H1 (cell line): Measurements from ENCODE around the gene RASGEF1C. TPM values are rescaled to one million over a fixed set of nuclear protein-coding genes. Genes with fewer than 3 reads are reported as not detected.

Source experiments
- CTCF ChIA-PET: fragments of 300-600 bp; sonication (Branson Sonifier 250); formaldehyde crosslinking; loops from one replicate; lab custom pipeline; 2021; ENCODE audit not compliant: partially characterized antibody; lab: Charles Lee
- POLR2A ChIA-PET: fragments of 300-600 bp; sonication (Branson Sonifier 250); formaldehyde crosslinking; loops from one replicate; lab custom pipeline; 2021; ENCODE audit warnings: inconsistent platforms; ENCODE audit not compliant: partially characterized antibody; lab: Charles Lee
- DNase-seq, 2 experiments: peaks; one replicate each; pipeline versions ENCODE4 v3.0.0 to v3.0.0-alpha.2; 2010 to 2022; ENCODE audit warnings: low spot score in 2 of 2, low read depth in 1 of 2, mixed read lengths in 1 of 2
- FAIRE-seq: peaks from 2 replicates; lab custom pipeline; 2011; peaks lifted over from hg19 to GRCh38; lab: Jason Lieb, UNC
- H2AFZ ChIP-seq: 2 replicates; pipeline ENCODE4 v1.8.1; 2012; ENCODE audit warnings: low read length, inconsistent platforms
- H2AK5ac ChIP-seq: 2 replicates; pipeline ENCODE4 v1.6.1; 2013; ENCODE audit warnings: low read depth, low read length
- H2BK120ac ChIP-seq: replicated peaks from 2 replicates; pipeline ENCODE3; 2013; ENCODE audit warnings: low read depth, low read length, inconsistent platforms
- H2BK12ac ChIP-seq: 2 replicates; pipeline ENCODE4 v1.6.1; 2013; ENCODE audit warnings: low read depth, low read length
- H2BK15ac ChIP-seq: 2 replicates; pipeline ENCODE4 v1.6.1; 2013; ENCODE audit warnings: low read length
- H2BK20ac ChIP-seq: 2 replicates; pipeline ENCODE4 v1.6.1; 2013; ENCODE audit warnings: low read length
- H2BK5ac ChIP-seq: 2 replicates; pipeline ENCODE4 v1.6.1; 2013; ENCODE audit warnings: low read depth, low read length
- H3K14ac ChIP-seq: 2 replicates; pipeline ENCODE4 v1.6.1; 2013; ENCODE audit warnings: inconsistent platforms; ENCODE audit not compliant: insufficient read length
- H3K18ac ChIP-seq: 2 replicates; pipeline ENCODE4 v1.6.1; 2013; ENCODE audit warnings: low read length; ENCODE audit errors: extremely low read depth
- H3K23ac ChIP-seq: 2 replicates; pipeline ENCODE4 v1.6.1; 2013; ENCODE audit warnings: inconsistent platforms; ENCODE audit not compliant: insufficient read length
- H3K23me2 ChIP-seq: 2 replicates; pipeline ENCODE4 v1.6.1; 2013; ENCODE audit warnings: low read depth, low read length
- H3K27ac ChIP-seq: 2 replicates; pipeline ENCODE4 v1.6.1; 2011; ENCODE audit warnings: low read depth, low read length, inconsistent platforms
- H3K27me3 ChIP-seq, 4 experiments: replicated peaks in 1 of 4; 1 replicate in 1 of 4; 2 replicates in 3 of 4; pipeline versions ENCODE4 v1.6.1 to v1.8.1; 2011 to 2013; ENCODE audit warnings: low read length in 3 of 4, mild to moderate bottlenecking in 3 of 4, inconsistent platforms in 2 of 4, mixed read lengths in 2 of 4, moderate library complexity in 1 of 4; ENCODE audit not compliant: control insufficient read depth in 3 of 4, insufficient read depth in 3 of 4; ENCODE audit errors: extremely low read depth in 1 of 4
- H3K36me3 ChIP-seq, 4 experiments: 2 replicates each; pipeline versions ENCODE4 v1.6.1 to v1.8.1; 2011 to 2013; ENCODE audit warnings: mild to moderate bottlenecking in 4 of 4, low read length in 3 of 4, moderate library complexity in 2 of 4, control low read depth in 1 of 4, inconsistent platforms in 1 of 4; ENCODE audit not compliant: insufficient read depth in 4 of 4, control insufficient read depth in 2 of 4
- H3K4ac ChIP-seq: replicated peaks from 2 replicates; pipeline ENCODE3; 2013; ENCODE audit warnings: low read length, low read depth, mixed read lengths, inconsistent platforms; ENCODE audit not compliant: insufficient read length
- H3K4me1 ChIP-seq, 4 experiments: replicated peaks in 1 of 4; 1 replicate in 1 of 4; 2 replicates in 3 of 4; pipeline versions ENCODE4 v1.6.1 to v1.8.1; 2011 to 2013; ENCODE audit warnings: low read length in 3 of 4, inconsistent platforms in 2 of 4, mixed read lengths in 1 of 4; ENCODE audit not compliant: insufficient read depth in 4 of 4, control insufficient read depth in 3 of 4
- H3K4me2 ChIP-seq, 2 experiments: 2 replicates each; pipeline versions ENCODE4 v1.6.1 to v1.8.1; 2011 to 2013; ENCODE audit warnings: low read depth in 2 of 2, low read length in 2 of 2, control low read depth in 1 of 2, inconsistent platforms in 1 of 2, mild to moderate bottlenecking in 1 of 2; ENCODE audit not compliant: insufficient read depth in 1 of 2
- H3K4me3 ChIP-seq, 4 experiments: fragments of 200-600, 300-600 bp in 1 of 4; sonication (generic), shearing (Covaris generic), sonication (Bioruptor Twin) in 1 of 4; 2 replicates each; pipeline versions ENCODE4 v1.5.1 to v1.8.1; 2011 to 2016; ENCODE audit warnings: low read length in 4 of 4, low read depth in 3 of 4, control low read depth in 2 of 4, inconsistent platforms in 2 of 4, mild to moderate bottlenecking in 2 of 4, mixed read lengths in 1 of 4, moderate library complexity in 1 of 4; ENCODE audit not compliant: insufficient read depth in 2 of 4; ENCODE audit errors: extremely low read depth in 1 of 4
- H3K56ac ChIP-seq: replicated peaks from 2 replicates; pipeline ENCODE3; 2013; ENCODE audit warnings: low read depth, mild to moderate bottlenecking, mixed read lengths, low read length, inconsistent platforms; ENCODE audit not compliant: insufficient read length
- H3K79me1 ChIP-seq: 2 replicates; pipeline ENCODE4 v1.6.1; 2013; ENCODE audit warnings: low read depth, low read length, control low read depth
- H3K79me2 ChIP-seq, 2 experiments: 2 replicates each; pipeline versions ENCODE4 v1.6.1 to v1.8.1; 2012 to 2013; ENCODE audit warnings: low read length in 2 of 2, mild to moderate bottlenecking in 2 of 2, inconsistent platforms in 1 of 2; ENCODE audit not compliant: insufficient read depth in 2 of 2, control insufficient read depth in 1 of 2
- H3K9ac ChIP-seq, 4 experiments: replicated peaks in 1 of 4; 1 replicate in 1 of 4; 2 replicates in 3 of 4; pipeline versions ENCODE4 v1.6.1 to v1.8.1; 2011 to 2013; ENCODE audit warnings: low read depth in 3 of 4, low read length in 3 of 4, control low read depth in 2 of 4, mild to moderate bottlenecking in 2 of 4, moderate library complexity in 2 of 4, inconsistent platforms in 1 of 4; ENCODE audit errors: extremely low read depth in 1 of 4
- H3K9me3 ChIP-seq, 2 experiments: 2 replicates each; pipeline versions ENCODE4 v1.6.1 to v1.8.1; 2012 to 2013; ENCODE audit warnings: mild to moderate bottlenecking in 2 of 2, moderate library complexity in 2 of 2, control low read depth in 1 of 2, inconsistent platforms in 1 of 2, low read depth in 1 of 2, low read length in 1 of 2, mixed read lengths in 1 of 2; ENCODE audit not compliant: insufficient read depth in 2 of 2
- H4K20me1 ChIP-seq, 2 experiments: replicated peaks in 1 of 2; 2 replicates each; pipeline versions ENCODE3 to v1.8.1; 2011 to 2013; ENCODE audit warnings: inconsistent platforms in 2 of 2, low read length in 2 of 2, mild to moderate bottlenecking in 1 of 2; ENCODE audit not compliant: insufficient read depth in 2 of 2, control insufficient read depth in 1 of 2
- H4K5ac ChIP-seq: 2 replicates; pipeline ENCODE4 v1.6.1; 2013; ENCODE audit warnings: low read length, low read depth, mixed read lengths, inconsistent platforms; ENCODE audit not compliant: insufficient read length
- H4K8ac ChIP-seq: 2 replicates; pipeline ENCODE4 v1.8.0; 2013; ENCODE audit warnings: mild to moderate bottlenecking, moderate library complexity, low read length, inconsistent platforms; ENCODE audit not compliant: insufficient read depth; ENCODE audit errors: extremely low read depth
- H4K91ac ChIP-seq: replicated peaks from 2 replicates; pipeline ENCODE3; 2013; ENCODE audit warnings: low read length, mixed read lengths, inconsistent platforms; ENCODE audit not compliant: insufficient read length
- POU5F1 ChIP-seq: IDR thresholded peaks from 2 replicates; pipeline ENCODE4 v1.6.1; 2011; ENCODE audit warnings: low read depth, mild to moderate bottlenecking, low read length, moderate library complexity
- RFX5 ChIP-seq: IDR thresholded peaks from 2 replicates; pipeline ENCODE4 v1.6.1; 2011; ENCODE audit warnings: low read depth, low read length, improper control_type of control experiment, borderline replicate concordance
- SIX5 ChIP-seq: IDR thresholded peaks from 2 replicates; pipeline ENCODE4 v1.6.1; 2011; ENCODE audit warnings: mild to moderate bottlenecking, low read depth, low read length
- SUZ12 ChIP-seq: fragments of 200-600 bp; sonication (generic); IDR thresholded peaks from 2 replicates; pipeline ENCODE4 v1.6.1; 2012; ENCODE audit warnings: mild to moderate bottlenecking, inconsistent platforms, low read length, moderate library complexity, mixed read lengths
- TCF12 ChIP-seq: IDR thresholded peaks from 2 replicates; pipeline ENCODE4 v1.6.1; 2011; ENCODE audit warnings: low read depth, mild to moderate bottlenecking, low read length
- WGBS, 2 experiments: shearing (Covaris generic) in 1 of 2; methylation state at CpG; one replicate each; pipeline versions ENCODE4 v1.1.6 to v1.1.7; 2013 to 2015; ENCODE audit warnings: low lambda C conversion rate in 2 of 2, mixed read lengths in 2 of 2, inconsistent platforms in 1 of 2, low coverage in 1 of 2, missing lambda C conversion rate in 1 of 2; ENCODE audit not compliant: insufficient replicate concordance in 2 of 2, insufficient coverage in 1 of 2, insufficient read length in 1 of 2; ENCODE audit errors: extremely low coverage in 1 of 2, missing lambda C conversion rate in 1 of 2; 5-methylcytosine and 5-hydroxymethylcytosine counted together
- polyA plus RNA-seq, 7 experiments: library from polyadenylated mRNA; depleted of rRNA in 3 of 7; stranded (reverse) in 5 of 7; unstranded in 2 of 7; fragments of >200 nt in 5 of 7; fragments of 200-250 nt in 2 of 7; gene quantifications; 1 replicate in 5 of 7; 2 replicates in 1 of 7; 4 replicates in 1 of 7; pipeline versions ENCODE4 v1.2.1 to v1.2.3, GENCODE V29; 2011 to 2013; ENCODE audit warnings: missing spikeins in 2 of 7, mixed read lengths in 2 of 7
- total RNA-seq: library from RNA; stranded (reverse); fragmentation: NEBNext Ultra II Directional; extraction: Animal tissue kit (Norgen Biotek cat#: 25700); gene quantifications from 2 replicates; pipeline ENCODE4 v1.2.1, GENCODE V29; 2021

The RASGEF1C gene
- total and polyA plus RNA-seq, 2 of the 8 experiments (the other 6 are each of a cell fraction or from before 2014, with no cell fraction given), result 0.26 to 0.61 TPM

DNA sequence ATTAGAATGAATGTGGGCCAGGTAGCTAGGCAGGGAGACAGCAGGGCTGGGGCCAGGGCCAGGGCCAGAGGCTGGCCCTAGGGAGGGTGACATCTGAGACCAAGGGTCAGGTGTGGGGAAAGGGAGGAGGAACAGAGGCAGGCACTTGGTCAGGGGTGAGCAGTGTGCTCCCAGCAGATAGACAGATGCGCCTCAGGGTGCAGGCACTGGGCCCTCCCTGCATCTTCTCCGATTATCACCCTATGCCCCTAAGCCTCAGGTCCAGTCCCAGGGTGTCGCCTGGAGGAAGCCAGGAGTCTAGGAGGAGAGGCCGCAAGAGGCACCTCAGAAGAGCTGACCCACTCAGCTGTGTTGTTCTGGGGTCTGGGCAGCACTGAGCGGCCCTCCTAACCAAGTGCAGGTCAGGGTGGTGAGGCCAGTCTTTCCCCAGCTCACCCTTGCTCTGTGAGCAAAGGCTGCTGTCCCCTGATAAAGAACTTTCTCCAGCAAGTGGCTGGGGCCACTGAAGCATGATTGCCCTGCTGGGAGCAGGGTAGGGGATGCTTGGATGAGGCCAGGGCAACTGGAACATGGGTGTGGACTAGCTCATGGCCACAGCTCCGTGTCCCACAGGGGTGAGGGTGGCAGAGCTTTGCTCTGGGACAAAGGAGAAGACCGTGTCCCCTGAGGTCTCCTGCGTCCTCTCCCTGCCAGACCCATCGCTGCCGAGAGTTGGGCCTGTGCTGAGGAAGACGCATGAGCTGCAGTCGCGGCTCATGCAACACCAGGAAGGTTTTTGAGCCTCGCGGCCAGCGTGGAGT, 2.1 kb upstream of the RASGEF1C start:
- H2BK12ac ChIP-seq, result no peak overlapping the region
- H3K79me2 ChIP-seq, result no peaks in the 10 kb centered on the region
- H3K18ac ChIP-seq, result no peak overlapping the region
- H2AK5ac ChIP-seq, result no peak overlapping the region
- CTCF ChIA-PET, result interaction anchor here (0.6 to 6.5 kb wide), 12 partner anchors 13 to 395 kb away, joined by 3 to 61 read pairs (median 3); no protein-coding TSS in a partner anchor
- H3K9ac ChIP-seq, result no peak overlapping the region
- H3K27ac ChIP-seq, result no peak overlapping the region
- no peak overlapping the region for H2BK120ac ChIP-seq
- H3K9me3 ChIP-seq, result peaks cover 0 to 2% of the 10 kb centered on the region in 2 experiments; a peak in 1 of 4 replicates
- H3K23ac ChIP-seq, result no peak overlapping the region
- H4K20me1 ChIP-seq, result peaks cover 0 to 14% of the 10 kb centered on the region in 2 experiments
- H3K27me3 ChIP-seq, result peaks cover 8 to 31% (median 21%) of the 10 kb centered on the region in 4 experiments; a peak in 6 of 7 replicates
- H3K14ac ChIP-seq, result no peak overlapping the region
- no peak for FAIRE-seq
- no peak for DNase-seq
- H4K91ac ChIP-seq, result no peak overlapping the region
- no peak for TF ChIP-seq RFX5
- TF ChIP-seq TCF12, result no peak
- TF ChIP-seq SIX5, result no peak
- no peak for TF ChIP-seq SUZ12
- no peak for TF ChIP-seq POU5F1
- no peak overlapping the region for H3K4me3 ChIP-seq
- WGBS, 2 experiments, result 85% methylated on average over 15 of the region's 16 CpGs; no CpG with 5 or more reads in 1 of the 2 experiments
- no peak overlapping the region for H3K56ac ChIP-seq
- no peak overlapping the region for H3K4ac ChIP-seq
- no peaks in the 10 kb centered on the region for H3K79me1 ChIP-seq
- 0 out of 2 replicates have a peak overlapping the region, but pooled peaks have one; percentile 29 for H2BK15ac ChIP-seq
- POLR2A ChIA-PET, result interaction anchor here (1.6 kb wide), 1 partner anchor 11 kb away, joined by 4 read pairs; no protein-coding TSS in a partner anchor
- H3K4me2 ChIP-seq, result no peak overlapping the region
- H4K5ac ChIP-seq, result no peak overlapping the region
- no peak overlapping the region for H2BK20ac ChIP-seq
- H3K36me3 ChIP-seq, result no peaks in the 10 kb centered on the region
- H3K23me2 ChIP-seq, result peaks cover 11% of the 10 kb centered on the region
- H2AFZ ChIP-seq, result no peak overlapping the region
- H4K8ac ChIP-seq, result no peak overlapping the region
- H3K4me1 ChIP-seq, result peaks cover 0 to 8% (median 4%) of the 10 kb centered on the region in 4 experiments; a peak in 4 of 7 replicates
- no peak overlapping the region for H2BK5ac ChIP-seq
